ENCODE results near the gene CCNO.

Gene CCNO, protein sequence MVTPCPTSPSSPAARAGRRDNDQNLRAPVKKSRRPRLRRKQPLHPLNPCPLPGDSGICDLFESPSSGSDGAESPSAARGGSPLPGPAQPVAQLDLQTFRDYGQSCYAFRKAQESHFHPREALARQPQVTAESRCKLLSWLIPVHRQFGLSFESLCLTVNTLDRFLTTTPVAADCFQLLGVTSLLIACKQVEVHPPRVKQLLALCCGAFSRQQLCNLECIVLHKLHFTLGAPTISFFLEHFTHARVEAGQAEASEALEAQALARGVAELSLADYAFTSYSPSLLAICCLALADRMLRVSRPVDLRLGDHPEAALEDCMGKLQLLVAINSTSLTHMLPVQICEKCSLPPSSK

DNA sequence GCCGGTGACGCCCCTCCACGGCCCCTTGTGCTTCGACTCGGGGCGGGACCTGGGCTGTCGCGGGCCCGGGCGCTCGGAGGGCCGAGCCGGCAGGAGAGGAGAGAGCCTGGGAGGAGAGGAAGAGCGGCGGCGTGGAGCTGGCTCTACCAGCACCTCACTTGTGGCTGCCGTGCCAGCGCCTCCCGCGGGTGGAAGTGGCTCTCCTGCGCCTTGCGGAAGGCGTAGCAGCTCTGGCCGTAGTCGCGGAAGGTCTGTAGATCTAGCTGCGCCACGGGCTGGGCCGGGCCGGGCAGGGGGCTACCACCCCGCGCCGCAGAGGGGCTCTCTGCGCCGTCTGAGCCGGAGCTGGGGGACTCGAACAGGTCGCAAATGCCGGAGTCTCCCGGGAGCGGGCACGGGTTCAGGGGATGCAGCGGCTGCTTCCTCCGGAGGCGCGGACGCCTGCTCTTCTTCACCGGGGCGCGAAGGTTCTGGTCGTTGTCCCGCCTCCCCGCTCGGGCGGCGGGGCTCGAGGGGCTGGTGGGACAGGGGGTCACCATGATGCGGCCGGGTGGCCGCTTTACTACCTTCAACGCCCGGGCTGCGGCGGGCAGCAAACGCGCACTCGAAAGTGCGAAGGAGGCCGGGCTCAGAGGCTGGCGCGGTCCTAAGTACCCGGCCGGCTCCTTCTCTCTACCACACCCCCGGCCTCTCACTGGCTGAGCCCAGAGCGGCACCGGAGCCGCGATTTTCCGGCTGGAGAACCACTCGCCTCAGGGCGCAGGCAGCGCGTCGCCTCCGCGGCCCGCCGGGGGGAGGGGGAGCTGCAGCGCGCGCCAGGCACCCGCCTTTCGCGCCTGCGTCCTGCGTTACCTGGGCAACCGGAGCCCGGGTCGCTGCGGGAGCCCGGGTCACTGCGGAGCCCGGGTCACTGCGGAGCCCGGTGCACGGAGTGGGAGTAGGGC, at the start of gene CCNO:
CCNO (minus strand) TSS at position 624 of the 944 bp plus-strand sequence; CDS start at position 539, 85 bp downstream.
- DNase-seq (ENCODE audit: low spot score), result peak; percentile 90

GRCh38 chr5:55278778-55279177, 45.4 kb upstream of the CCNO start:
- DNase-seq (ENCODE audit: low spot score), result peak; percentile 55

GRCh38 chr5:55276771-55277170, 43.4 kb upstream of the CCNO start:
- peak; percentile 56 for DNase-seq (ENCODE audit: low spot score)

GRCh38 chr5:55258339-55258738, 24.9 kb upstream of the CCNO start:
- no peak for DNase-seq (ENCODE audit: low spot score)

- no peak for DNase-seq (ENCODE audit: low spot score)
These were observed 21.4 kb upstream of the CCNO start for GRCh38 chr5:55254802-55255201.

- no peak for DNase-seq (ENCODE audit: low spot score)
These were observed 16.7 kb upstream of the CCNO start for GRCh38 chr5:55250064-55250463.

- peak; percentile 12 for DNase-seq (ENCODE audit: low spot score)
These were observed 8.3 kb upstream of the CCNO start for GRCh38 chr5:55241746-55242145.

DNA sequence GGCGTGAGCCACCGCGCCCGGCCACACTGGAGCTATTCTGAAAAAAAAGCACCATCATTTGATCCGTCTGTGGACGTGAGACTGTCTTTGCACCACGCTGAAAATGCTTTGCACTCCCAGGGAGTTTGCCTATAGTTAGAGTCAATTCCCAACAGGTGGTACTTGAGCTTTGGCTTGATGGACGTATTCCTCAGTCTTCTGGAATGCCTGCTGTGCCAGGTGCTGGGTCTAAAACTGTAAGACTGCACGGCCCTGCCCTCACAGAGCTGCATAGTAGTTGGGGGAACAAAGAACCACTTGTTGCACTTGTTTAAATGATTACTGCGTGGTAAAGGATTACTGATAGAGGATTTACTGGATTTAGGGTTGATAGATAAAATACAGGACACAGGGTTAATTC, 3.4 kb upstream of the CCNO start:
- DNase-seq (ENCODE audit: low spot score), result no peak

GRCh38 chr5:55234121-55234700, 803 bp upstream of the CCNO start:
- DNase-seq (ENCODE audit: low spot score), result peak; percentile 74

DNA sequence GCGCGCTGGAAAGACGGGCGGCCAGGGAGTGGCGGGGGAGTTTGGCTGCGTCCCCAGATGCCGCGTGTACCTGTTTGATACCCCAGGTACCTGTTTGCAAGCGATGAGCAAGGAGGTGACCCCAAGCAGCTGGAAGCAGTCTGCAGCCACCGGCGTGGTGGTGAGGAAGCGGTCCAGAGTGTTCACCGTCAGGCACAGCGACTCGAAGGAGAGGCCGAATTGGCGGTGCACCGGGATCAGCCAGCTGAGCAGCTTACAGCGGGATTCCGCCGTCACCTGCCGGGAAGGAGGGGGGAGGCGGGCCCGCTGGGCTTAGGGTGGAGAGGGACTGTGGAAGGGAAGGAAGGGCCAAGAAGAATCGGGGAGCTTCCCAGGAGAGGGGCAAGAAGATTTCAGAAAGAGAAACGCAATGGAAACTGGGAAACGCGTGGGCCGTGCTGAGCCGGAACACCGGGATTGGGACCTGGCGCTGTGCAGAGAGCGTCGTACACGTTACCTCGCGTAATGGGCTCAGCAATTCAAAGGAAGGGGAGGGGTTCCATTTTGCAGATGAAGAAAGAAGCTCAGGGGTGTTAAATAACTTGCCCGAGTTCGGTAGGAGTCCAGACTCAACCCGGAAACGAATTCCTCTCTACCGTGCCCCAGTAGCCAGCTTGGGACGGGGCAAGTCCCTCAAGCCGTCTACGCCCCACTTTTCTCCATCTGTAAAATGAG, 980 bp downstream of the CCNO start:
- DNase-seq (ENCODE audit: low spot score), result peak; percentile 73

DNA sequence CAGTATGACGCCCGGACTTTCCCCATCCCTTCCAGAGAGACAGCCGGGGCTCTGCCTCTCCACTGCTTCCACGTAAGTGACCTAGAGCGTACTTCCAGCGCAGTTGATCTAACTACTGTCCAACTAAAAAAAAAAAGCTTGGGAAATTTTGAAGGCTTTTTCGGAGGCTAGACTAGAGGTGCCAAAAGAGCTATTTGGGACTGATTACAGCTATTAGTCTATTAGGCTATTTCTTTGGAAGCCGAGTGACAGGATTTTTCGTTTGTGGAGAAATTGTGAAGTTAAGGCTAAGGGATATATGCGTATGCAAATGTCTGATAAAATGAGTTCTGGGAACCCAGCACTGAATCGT, 1.5 kb downstream of the CCNO start:
- no peak for DNase-seq (ENCODE audit: low spot score)

GRCh38 chr5:55231029-55231918, 2.1 kb downstream of the CCNO start:
- peak; percentile 29 for DNase-seq (ENCODE audit: low spot score)

DNA sequence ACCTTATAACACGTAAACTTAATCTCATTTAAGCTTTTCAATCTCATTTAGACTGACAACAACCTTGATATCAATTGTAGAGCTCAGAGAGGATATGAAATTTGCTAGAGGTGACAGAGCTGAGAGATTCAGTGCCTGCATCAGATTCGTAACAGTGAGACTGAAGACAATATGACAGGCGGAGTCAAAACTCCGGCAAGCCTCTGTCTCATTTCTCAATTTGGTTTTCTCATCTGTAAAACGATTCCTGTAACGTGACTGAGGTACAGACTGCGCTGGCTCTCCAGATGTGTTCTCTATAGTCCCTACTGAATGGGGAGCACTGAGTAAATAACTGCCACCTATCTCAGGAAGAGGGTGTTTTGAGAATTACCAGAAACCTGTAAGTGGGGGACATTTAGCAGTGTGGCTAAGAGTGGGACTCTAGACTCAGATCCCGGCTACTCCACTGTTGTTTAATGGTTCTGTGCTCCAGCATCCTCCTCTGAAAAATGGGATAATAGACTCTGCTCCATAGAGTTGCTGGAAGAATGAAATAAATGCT, 3.2 kb downstream of the CCNO start:
- DNase-seq (ENCODE audit: low spot score), result no peak

GRCh38 chr5:55227664-55228430, 5.6 kb downstream of the CCNO start:
- DNase-seq (ENCODE audit: low spot score), result no peak

GRCh38 chr5:55226934-55227663, 6.3 kb downstream of the CCNO start, which contains the start of gene MCIDAS:
Gene MCIDAS, minus strand, starts transcription at chr5:55227315. Its CDS starts 177 bp downstream, at chr5:55227138.
- peak; percentile 70 for DNase-seq (ENCODE audit: low spot score)

- peak; percentile 76 for DNase-seq (ENCODE audit: low spot score)
These were observed 7.1 kb downstream of the CCNO start for GRCh38 chr5:55226027-55226933.

DNA sequence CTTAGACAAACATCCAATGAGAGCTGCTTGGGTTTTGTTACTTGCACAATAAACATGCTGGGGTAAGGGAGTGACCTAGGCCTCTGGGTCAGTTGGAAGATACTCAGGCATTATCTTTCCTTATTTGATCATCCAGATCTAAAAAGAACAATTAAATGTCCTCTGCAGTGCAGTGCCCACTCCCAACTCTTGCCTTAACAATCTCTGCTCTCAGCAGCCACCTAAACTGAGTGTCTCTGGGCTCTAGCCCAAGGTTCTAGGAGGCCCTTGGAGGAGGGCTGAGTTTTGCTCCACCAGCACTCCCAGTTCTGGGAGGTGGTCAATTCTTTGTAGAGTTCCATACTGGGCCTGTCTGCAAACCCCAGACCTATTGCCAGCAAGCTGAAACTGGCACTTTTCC, 8.1 kb downstream of the CCNO start:
- no peak for DNase-seq (ENCODE audit: low spot score)

DNA sequence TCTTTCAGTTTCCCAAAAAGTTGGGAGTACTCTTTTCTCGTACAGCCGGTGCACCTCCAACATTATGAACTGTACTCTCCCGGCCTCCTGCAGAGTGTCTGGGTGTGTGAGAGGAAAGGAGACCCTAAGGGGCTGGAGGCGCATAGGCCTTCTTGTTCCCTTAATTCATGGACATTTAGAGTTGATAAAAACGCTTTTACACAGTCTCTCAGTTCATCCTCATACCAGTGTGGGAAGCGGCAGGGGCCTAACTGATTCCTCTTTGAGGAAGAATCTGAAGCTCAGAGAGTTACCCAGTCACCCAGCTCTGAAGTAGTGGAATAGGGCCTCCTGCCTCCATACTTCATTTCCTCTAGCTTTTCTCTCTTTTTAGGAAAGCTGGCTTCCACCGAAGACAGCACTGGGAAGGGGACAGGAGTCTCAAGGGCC, 9.6 kb downstream of the CCNO start:
- DNase-seq (ENCODE audit: low spot score), result no peak

Data from kidney tubule cell (primary cell).